K562 (cell line): ENCODE results near the gene PGAP3. TPM values are rescaled to one million over a fixed set of nuclear protein-coding genes. Genes with fewer than 3 reads are reported as not detected.
A peak's percentile ranks its signal among the peaks of the same experiment; 100 is the strongest.

Experiments
- CC2D1A ChIP-seq: fragments of 450-650 bp; IDR thresholded peaks from 2 replicates; pipeline ENCODE4 v1.6.1; 2017; ENCODE audit warnings: mild to moderate bottlenecking
- CREB3L1 ChIP-seq: fragments of 450-650 bp; IDR thresholded peaks from 2 replicates; pipeline ENCODE4 v1.6.1; 2014; ENCODE audit warnings: low read depth, mild to moderate bottlenecking, moderate library complexity, borderline replicate concordance
- CTCF ChIP-seq, 3 experiments: IDR thresholded peaks in 2 of 3; conservative IDR thresholded peaks in 1 of 3; 2 replicates each; pipeline ENCODE4 v1.5.1; 2011 to 2012; ENCODE audit warnings: low read length in 3 of 3, mild to moderate bottlenecking in 3 of 3, control low read depth in 2 of 3, improper control_type of control experiment in 1 of 3, inconsistent platforms in 1 of 3, low read depth in 1 of 3, mixed read lengths in 1 of 3, moderate library complexity in 1 of 3; ENCODE audit not compliant: insufficient read depth in 2 of 3
- GTF2A2 ChIP-seq: IDR thresholded peaks from 2 replicates; pipeline ENCODE4 v1.6.1; 2016; ENCODE audit warnings: mild to moderate bottlenecking, missing genetic modification characterization, missing compliant biosample characterization
- HBP1 ChIP-seq: fragments of 450-650 bp; formaldehyde crosslinking; IDR thresholded peaks from 2 replicates; pipeline ENCODE4 v1.4.0; 2022; ENCODE audit warnings: missing genetic modification characterization
- HDAC8 ChIP-seq: fragments of 450-650 bp; IDR thresholded peaks from 2 replicates; pipeline ENCODE4 v1.6.1; 2016; ENCODE audit warnings: mild to moderate bottlenecking, missing genetic modification characterization, moderate library complexity, missing compliant biosample characterization
- ILK ChIP-seq: fragments of 450-650 bp; IDR thresholded peaks from 2 replicates; pipeline ENCODE4 v1.6.1; 2016; ENCODE audit warnings: missing genetic modification characterization, low read depth, mild to moderate bottlenecking, missing compliant biosample characterization, moderate library complexity, borderline replicate concordance
- KLF13 ChIP-seq: fragments of 450-650 bp; IDR thresholded peaks from 2 replicates; pipeline ENCODE4 v1.6.1; 2016; ENCODE audit warnings: missing genetic modification characterization, low read depth, mild to moderate bottlenecking, missing compliant biosample characterization, moderate library complexity, borderline replicate concordance
- NFRKB ChIP-seq: fragments of 450-650 bp; IDR thresholded peaks from 2 replicates; pipeline ENCODE4 v1.6.1; 2016; ENCODE audit warnings: low read depth
- NONO ChIP-seq, 2 experiments: fragments of 200-400 bp in 1 of 2; fragments of 450-650 bp in 1 of 2; formaldehyde crosslinking in 1 of 2; IDR thresholded peaks; 2 replicates each; pipeline ENCODE4 v1.6.1; 2017; ENCODE audit warnings: low read depth in 2 of 2, mild to moderate bottlenecking in 2 of 2, moderate library complexity in 2 of 2, low read length in 1 of 2
- NR2C2 ChIP-seq, 2 experiments: fragments of 200-800 bp in 1 of 2; sonication (Bioruptor generic) in 1 of 2; sonication (generic) in 1 of 2; formaldehyde crosslinking in 1 of 2; IDR thresholded peaks; 2 replicates each; pipeline versions ENCODE4 v1.6.1 to v1.8.0; 2016 to 2022; ENCODE audit warnings: mild to moderate bottlenecking in 1 of 2, missing compliant biosample characterization in 1 of 2, missing genetic modification characterization in 1 of 2, missing genetic modification reagents in 1 of 2
- PRPF4 ChIP-seq: fragments of 200-400 bp; formaldehyde crosslinking; IDR thresholded peaks from one replicate; pipeline ENCODE4 v1.6.1; 2017; ENCODE audit warnings: low read length, low read depth, mild to moderate bottlenecking; ENCODE audit not compliant: insufficient read depth, poor library complexity, severe bottlenecking
- SMARCB1 ChIP-seq: IDR thresholded peaks from 2 replicates; pipeline ENCODE4 v1.6.1; 2011; ENCODE audit warnings: improper control_type of control experiment, low read depth; ENCODE audit not compliant: insufficient read length
- THRB ChIP-seq: fragments of 450-650 bp; formaldehyde crosslinking; conservative IDR thresholded peaks from 2 replicates; pipeline ENCODE4 v1.4.0; 2022; ENCODE audit warnings: mild to moderate bottlenecking, missing genetic modification characterization
- ZBTB5 ChIP-seq: fragments of 450-650 bp; IDR thresholded peaks from 2 replicates; pipeline ENCODE4 v1.6.1; 2017; ENCODE audit warnings: antibody characterized with exemption
- ZNF445 ChIP-seq: fragments of 250-450 bp; sonication (Bioruptor Pico); IDR thresholded peaks from 2 replicates; pipeline ENCODE4 v1.4.0; 2020; ENCODE audit warnings: low read depth, mild to moderate bottlenecking, moderate library complexity
- ZNF79 ChIP-seq: fragments of 250-450 bp; sonication (Bioruptor Pico); IDR thresholded peaks from 2 replicates; pipeline ENCODE4 v1.4.0; 2020; ENCODE audit warnings: low read depth, mild to moderate bottlenecking, moderate library complexity
- polyA plus RNA-seq, 8 experiments: library from polyadenylated mRNA; depleted of rRNA in 4 of 8; stranded (reverse) in 5 of 8; unstranded in 3 of 8; fragments of >200 nt; fragmentation: Nextera tagmentation in 2 of 8; fragmentation: Illumina TruSeq in 1 of 8; extraction: Ambion mirVana in 2 of 8; extraction: Trizol in 1 of 8; gene quantifications; 2 replicates each; pipeline versions ENCODE4 v1.2.1 to v1.2.3, GENCODE V29; 2011 to 2014; ENCODE audit warnings: inconsistent platforms in 1 of 8, missing spikeins in 1 of 8
- total RNA-seq, 7 experiments: library from RNA; depleted of rRNA in 6 of 7; stranded (reverse); fragments of >200 nt in 6 of 7; fragmentation: Illumina TruSeq in 2 of 7; extraction: Trizol in 2 of 7; gene quantifications; 2 replicates each; pipeline versions ENCODE4 v1.2.1 to v1.2.3, GENCODE V29; 2011 to 2021; ENCODE audit warnings: low replicate concordance in 1 of 7

The PGAP3 gene
- total and polyA plus RNA-seq, 9 of the 15 experiments (the other 6 are each of a cell fraction or from before 2014, with no cell fraction given) = 0.38 to 9.4 (median 4.5) TPM

GRCh38 chr17:39671651-39672521, 16.0 kb downstream of the PGAP3 start (continued):
- no peak for TF ChIP-seq PRPF4
- TF ChIP-seq HDAC8 = no peak
- TF ChIP-seq ZBTB5 = 0 out of 2 replicates have a peak, but pooled peaks have one; percentile 24
- TF ChIP-seq HBP1 = 0 out of 2 replicates have a peak, but pooled peaks have one; percentile 29
- no peak for TF ChIP-seq ILK (tag)
- no peak for TF ChIP-seq ZNF445 (CRISPR knock-in tag)
- no peak for TF ChIP-seq KLF13
- no peak for TF ChIP-seq THRB (CRISPR knock-in tag)
- TF ChIP-seq CTCF (IDR thresholded peaks at IDR 0.05 in 2 of 3, conservative IDR thresholded peaks at IDR 0.05 in 1 of 3; ENCODE audit: insufficient read depth in 2 of 3, low read depth in 1 of 3, low read length in 3 of 3) = peak; percentile 85 to 91 (median 85)
- TF ChIP-seq GTF2A2 (tag) = no peak
- TF ChIP-seq SMARCB1 = no peak
- peak; percentile 69 for TF ChIP-seq CC2D1A
- no peak for TF ChIP-seq ZNF79
- TF ChIP-seq CREB3L1 = no peak
- TF ChIP-seq NR2C2 (CRISPR knock-in tag; IDR thresholded peaks at IDR 0.05) = no peak
- TF ChIP-seq NR2C2 (tag; IDR thresholded peaks at IDR 0.05) = no peak
- TF ChIP-seq NONO (IDR thresholded peaks at IDR 0.05; ENCODE audit: low read depth in 2 of 2, low read length in 1 of 2) = no peak
- no peak for TF ChIP-seq NFRKB
